ENCODE data around the gene SH3RF1.
"Not testable (repeated sequence)": the region's sequence is repeated elsewhere in the genome, so short reads cannot be mapped to it uniquely, and the experiment has no call there.

SH3RF1 gene
- total RNA-seq: 0 to 1.3 (median 0) reads per million in 3 experiments

DNA sequence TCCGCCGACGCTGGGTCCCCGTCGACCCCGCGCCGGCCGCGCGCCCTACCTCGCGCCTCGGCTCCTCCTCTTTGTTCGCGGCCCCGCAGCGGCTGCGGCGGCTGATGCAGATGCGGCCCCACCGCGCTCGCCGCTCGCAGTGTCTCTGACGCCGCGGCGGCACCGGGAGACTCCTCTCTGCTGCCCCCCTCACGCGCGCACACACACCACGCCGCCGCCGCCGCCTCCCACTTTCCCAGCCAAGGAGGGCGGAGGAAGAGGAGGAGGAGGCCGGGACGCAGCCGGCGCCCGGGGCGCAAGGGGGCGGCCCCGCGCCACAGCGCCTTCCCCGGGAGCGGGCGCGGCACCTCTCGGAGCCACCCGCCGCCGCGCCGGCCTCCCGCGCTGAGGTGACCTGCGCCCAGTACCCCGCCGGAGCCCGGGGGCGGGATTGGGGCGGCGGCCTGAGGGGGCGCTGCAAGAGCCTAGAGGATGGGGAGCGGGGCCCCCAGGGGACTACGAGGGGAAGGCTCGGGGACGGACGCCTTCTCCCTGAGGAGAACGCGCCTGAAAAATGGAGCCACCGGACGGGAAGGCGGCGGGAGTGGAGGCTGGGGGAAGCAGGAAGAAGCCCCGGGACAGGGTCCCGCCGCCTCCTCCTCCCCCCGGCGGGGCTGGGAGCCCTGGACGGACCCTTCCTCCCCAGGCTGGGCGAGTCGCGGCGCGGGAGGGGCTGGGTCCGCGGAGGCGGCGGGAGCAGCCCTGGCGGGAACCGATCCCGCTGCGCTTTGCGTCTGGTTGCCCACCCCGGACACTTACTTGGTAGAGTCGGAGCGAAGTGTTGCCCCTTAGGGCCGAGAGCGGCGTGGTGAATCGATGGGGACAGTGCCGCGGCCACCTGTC lies at the start of gene SH3RF1:
Gene SH3RF1, minus strand, starts transcription at position 147 of the 882 bp plus-strand sequence. CDS start 1,744 bp downstream, outside the sequence.
- DNase-seq: no peak

DNA sequence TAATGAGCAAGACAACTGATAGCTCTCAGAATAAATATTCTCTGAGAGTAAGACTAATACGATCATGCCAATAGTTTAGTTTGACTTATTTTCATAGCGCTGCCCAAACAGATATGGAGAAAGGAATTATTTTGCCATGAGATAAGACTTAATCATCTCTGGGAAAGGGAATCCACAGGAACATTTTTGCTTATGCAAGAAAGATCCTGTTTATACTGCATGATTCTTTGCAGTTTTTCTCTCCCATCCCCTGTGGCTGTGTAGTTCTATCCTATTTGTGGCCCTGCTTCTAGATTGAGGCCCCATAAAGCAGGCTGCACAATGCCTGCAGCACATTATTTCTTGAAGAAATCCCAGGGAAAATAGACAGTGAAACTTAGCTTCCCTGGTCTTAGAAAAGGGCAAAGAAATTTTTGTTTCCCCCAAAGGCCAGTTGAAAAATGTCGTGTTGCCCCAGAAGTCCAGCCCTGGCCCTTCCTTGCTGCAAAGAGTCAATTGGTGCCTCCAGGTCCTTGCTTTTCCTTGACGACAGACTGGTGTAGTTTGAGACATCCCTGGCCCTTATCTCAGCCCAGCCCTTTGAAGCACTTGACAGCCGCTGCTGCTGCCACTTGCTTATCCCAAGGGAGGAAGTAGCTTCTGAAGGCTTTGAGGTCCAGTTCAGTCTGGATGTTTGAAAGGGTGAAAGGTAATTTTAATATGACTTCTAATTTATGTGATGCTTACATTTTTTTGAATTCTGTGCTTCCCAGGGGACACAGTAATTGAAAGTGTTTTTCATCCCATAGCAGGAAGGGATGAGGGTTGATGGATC lies 45.0 kb upstream of the SH3RF1 start:
- no peak for DNase-seq

- DNase-seq: no peak
Measured at GRCh38 chr4:169314906-169315305, 44.1 kb upstream of the SH3RF1 start.

- DNase-seq: no peak
Measured at GRCh38 chr4:169313732-169314131, 43.0 kb upstream of the SH3RF1 start.

DNA sequence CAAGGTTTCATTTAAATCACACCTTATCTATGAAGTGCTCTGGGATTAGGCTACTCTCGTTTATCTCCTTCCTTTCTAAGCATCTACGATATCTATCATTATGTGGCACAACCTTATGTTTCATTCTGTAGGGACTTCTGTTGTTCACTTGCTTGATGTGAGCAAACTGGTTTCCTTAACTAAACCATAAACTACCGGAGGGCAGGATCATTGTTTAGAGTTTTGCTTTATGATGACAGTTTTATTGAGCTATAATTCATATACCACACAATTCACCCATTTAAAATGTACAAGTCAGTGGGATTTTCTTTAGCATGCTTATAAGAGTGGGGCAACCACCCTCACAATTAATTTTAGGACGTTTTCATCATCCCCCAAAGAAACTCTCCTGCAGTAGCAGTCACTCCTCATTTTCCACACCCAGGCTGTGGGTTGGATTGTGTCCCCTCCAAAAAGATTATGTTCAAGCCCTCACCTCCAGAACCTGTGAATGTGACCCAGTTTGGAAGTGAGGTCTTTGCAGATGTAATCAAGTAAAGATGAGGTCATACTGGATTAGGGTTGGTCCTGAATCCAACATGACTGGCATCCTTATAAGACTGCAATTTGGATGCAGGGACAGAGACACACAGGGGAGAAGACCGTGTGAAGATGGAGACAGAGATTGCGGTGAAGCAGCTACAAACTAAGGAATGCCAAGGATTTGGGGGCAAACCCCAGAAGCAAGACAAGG lies 42.1 kb upstream of the SH3RF1 start:
- DNase-seq: no peak

DNA sequence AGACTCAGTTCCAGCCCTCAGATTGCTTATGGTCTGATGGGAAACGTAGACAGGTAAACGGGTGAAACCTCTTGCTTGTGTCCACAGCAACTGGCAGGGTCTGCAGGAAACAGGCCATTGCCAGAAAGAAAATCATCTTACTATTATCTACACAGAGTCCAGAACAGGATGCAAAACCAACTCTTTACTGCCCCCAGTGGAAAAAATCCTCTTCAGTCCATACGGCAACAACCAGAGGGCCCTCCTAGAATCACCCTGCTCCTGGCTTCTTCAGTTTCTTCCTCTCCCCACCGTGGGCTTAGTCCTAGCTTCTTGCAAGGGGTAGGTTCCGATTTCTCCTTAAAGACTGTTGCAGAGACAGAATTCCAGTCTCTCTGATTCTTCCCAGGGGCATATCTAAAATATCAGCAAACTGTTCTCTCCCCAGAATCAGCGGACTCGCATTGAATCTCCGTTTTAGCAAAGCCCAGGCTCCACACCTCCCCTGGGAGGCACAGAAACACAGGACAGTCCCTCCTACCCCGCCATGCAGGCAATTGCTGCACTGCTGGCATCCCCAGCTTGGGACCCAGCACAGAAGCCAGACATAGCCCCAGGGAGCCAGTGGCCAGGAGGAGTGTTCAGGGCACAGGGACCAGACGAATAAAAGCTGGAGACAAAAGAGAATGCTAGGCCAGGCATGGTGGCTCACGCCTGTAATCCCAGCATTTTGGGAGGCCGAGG lies 41.0 kb upstream of the SH3RF1 start:
- no peak for DNase-seq

DNA sequence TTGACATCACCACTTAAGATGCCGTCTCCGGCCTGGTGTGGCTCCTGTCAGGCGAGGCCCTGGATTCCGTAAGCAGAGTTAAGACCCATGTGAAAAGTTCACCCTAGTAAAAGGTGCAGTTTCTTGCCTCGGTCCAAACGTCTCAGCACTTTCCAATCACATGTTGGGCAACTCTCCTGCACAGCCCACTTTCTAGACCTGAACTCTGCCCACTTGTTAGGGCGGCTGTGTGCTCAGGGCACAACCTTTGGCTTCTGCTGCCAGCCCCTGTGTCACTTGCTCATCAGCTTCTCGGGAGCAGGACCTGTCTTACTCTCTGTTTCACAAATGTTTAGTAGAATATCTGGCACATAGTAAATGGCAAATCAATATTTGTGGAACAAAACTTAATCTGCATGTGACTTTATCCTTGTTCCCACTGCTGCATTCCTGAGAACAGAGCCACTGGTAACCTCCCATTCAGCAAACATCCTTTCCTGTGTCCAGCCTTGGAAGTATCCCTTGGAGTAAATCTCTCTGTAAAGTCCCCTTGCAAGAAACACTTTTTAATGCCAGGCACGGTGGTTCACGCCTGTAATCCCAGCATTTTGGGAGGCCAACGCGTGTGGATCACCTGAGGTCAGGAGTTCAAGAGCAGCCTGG lies 38.7 kb upstream of the SH3RF1 start:
- DNase-seq: no peak

DNA sequence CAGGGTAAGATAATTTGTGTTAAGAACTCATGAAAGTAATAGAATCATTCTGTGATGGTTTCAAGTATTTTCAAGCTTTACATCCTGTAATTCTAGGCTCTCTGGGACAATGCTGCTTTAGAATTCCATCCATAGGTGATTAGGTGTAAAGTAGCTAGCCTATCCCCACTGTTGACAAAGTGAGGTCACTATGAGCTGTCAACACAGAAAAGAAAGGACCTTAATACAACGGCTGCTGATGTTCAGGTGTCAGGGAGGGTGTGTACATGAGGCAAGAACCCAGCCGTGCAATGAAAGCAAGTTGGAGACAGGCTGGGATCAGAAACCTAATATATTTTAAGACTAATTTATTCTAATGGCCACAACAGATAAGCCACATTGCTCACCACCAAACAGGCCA lies 36.8 kb upstream of the SH3RF1 start:
- no peak for DNase-seq

DNA sequence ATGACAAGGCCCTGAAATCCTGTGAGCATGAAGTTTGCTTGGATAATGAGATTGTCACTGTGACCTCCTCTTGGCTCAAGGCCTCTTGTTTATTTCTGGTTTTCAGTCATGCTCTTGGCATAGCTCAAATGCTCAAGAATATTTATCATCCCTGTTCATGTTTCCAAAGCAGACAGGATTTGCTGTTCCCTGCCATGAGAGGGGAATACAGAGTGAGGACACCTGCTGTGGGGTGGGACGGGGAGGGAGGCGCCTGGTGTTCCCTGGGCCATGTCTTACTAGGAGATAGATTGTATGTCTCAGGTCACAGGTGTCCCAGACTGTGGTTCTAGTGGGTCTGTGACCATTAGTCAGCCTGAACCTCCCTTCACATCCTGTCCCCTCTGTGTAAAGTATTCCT lies 34.9 kb upstream of the SH3RF1 start:
- no peak for DNase-seq

DNA sequence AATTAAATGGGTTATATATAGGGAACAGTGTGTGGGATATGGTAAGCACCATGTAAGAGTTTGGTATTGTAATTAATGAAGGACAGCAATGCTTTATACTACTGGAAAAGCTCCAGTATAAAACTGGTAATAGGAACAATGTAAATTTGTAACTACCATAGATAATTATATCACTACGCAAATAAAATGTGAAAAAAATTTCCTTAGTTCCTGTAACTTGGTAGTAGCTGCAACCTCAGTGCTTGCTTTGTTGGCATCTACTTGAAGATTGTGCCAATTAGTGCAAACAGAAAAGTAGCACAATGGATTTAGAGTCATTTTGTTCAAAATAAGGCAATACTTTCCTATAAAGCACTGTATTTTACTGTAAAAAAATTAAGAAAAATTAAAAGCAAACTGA lies 34.4 kb upstream of the SH3RF1 start:
- DNase-seq: no peak

GRCh38 chr4:169295822-169296221 lies 25.1 kb upstream of the SH3RF1 start:
- no peak for DNase-seq

- no peak for DNase-seq
Measured at GRCh38 chr4:169293343-169294176, 22.8 kb upstream of the SH3RF1 start.

DNA sequence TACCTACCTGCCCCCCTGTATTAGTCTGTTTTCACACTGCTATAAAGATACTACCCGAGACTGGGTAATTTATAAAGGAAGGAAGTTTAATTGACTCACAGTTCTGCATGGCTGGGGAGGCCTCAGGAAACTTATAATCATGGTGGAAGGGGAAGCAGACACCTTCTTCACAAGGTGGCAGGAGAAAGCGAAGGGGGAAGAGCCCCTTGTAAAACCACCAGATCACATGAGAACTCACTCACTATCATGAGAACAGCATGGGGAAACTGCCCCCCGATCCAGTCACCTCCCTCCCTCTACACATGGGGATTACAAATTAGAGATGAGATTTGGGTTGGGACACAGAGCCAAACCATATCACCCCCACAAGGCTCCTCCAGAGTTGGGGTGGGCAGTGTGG lies 17.2 kb upstream of the SH3RF1 start:
- DNase-seq: not testable (repeated sequence)

DNA sequence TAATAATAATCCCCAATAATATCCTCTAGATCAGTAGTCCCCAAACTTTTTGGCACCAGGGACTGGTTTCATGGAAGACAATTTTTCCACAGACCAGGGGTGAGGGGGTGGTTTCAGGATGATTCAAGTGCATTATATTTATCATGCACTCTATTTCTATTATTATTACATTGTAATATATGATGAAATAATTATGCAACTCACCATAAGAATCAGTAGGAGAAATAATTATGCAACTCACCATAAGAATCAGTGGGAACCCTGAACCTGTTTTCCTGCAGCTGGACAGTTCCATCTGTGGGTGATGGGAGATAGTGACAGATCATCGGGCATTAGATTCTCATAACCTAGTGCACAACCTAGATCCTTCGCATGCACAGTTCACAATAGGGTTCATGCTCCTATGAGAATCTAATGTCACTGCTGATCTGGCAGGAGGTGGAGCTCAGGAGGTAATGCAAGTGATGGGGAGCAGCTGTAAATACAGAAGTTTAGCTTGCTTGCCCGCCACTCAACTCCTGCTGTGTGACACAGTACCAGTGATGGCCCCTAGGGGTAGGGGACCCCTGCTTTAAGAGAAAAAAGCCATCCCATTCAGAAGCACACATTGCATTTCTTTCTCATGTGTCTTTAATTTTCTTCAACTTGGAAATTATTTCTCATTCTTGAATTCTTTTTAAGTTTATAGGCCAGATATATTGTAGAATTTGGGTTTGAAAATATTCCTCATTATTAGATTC lies 16.0 kb upstream of the SH3RF1 start:
- no peak for DNase-seq

GRCh38 chr4:169283114-169283509 lies 12.4 kb upstream of the SH3RF1 start:
- DNase-seq: no peak

- no peak for DNase-seq
Measured at GRCh38 chr4:169282429-169283113, 11.8 kb upstream of the SH3RF1 start.

DNA sequence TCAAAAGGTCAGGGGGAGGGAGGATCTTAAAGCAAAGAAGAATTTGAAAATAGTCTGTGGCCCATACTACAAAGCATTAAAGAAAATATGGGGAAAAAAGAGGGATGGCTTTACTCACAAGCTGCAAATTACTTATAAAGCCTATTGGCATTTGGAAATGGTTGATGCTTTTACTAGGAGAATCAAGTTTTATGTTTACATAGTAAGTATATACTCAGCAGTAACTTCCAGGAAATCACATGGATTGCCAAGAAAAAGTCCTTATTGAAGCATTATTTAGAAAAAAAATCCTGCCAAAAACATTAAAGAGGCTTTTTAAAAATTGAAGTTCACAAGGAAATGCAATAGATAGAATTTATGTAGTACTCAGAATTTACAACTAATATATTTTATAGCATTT lies 8.4 kb upstream of the SH3RF1 start:
- DNase-seq: no peak

GRCh38 chr4:169278624-169279023 lies 7.9 kb upstream of the SH3RF1 start:
- no peak for DNase-seq

- DNase-seq: not testable (repeated sequence)
Measured at GRCh38 chr4:169277838-169278237, 7.1 kb upstream of the SH3RF1 start.

- no peak for DNase-seq
Measured at GRCh38 chr4:169275180-169275579, 4.4 kb upstream of the SH3RF1 start.
